NB4 (cell line): ENCODE measurements around the gene RER1.

Experiments used
- DNase-seq: peaks from one replicate; pipeline ENCODE4 v3.0.0; 2010; ENCODE audit warnings: low read depth
- H3K4me3 ChIP-seq: one replicate; pipeline ENCODE4 v1.5.1; 2011; ENCODE audit warnings: mild to moderate bottlenecking, low read depth, low read length, moderate library complexity
- MYC ChIP-seq: IDR thresholded peaks from 2 replicates; pipeline ENCODE4 v1.6.1; 2011; ENCODE audit warnings: low read depth, low read length
- POLR2A ChIP-seq: IDR thresholded peaks from 2 replicates; pipeline ENCODE4 v1.6.1; 2011; ENCODE audit warnings: mild to moderate bottlenecking; ENCODE audit not compliant: insufficient read length; ENCODE audit errors: extremely low read depth
- TF ChIP-seq, protein P1 (sequence below): IDR thresholded peaks from one replicate; pipeline ENCODE4 v1.5.1; 2012; ENCODE audit warnings: low read depth, low read length
- TF ChIP-seq, protein P2 (sequence below): IDR thresholded peaks from 2 replicates; pipeline ENCODE4 v1.6.1; 2011; ENCODE audit warnings: low read depth, low read length

RER1 gene, protein sequence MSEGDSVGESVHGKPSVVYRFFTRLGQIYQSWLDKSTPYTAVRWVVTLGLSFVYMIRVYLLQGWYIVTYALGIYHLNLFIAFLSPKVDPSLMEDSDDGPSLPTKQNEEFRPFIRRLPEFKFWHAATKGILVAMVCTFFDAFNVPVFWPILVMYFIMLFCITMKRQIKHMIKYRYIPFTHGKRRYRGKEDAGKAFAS

DNA sequence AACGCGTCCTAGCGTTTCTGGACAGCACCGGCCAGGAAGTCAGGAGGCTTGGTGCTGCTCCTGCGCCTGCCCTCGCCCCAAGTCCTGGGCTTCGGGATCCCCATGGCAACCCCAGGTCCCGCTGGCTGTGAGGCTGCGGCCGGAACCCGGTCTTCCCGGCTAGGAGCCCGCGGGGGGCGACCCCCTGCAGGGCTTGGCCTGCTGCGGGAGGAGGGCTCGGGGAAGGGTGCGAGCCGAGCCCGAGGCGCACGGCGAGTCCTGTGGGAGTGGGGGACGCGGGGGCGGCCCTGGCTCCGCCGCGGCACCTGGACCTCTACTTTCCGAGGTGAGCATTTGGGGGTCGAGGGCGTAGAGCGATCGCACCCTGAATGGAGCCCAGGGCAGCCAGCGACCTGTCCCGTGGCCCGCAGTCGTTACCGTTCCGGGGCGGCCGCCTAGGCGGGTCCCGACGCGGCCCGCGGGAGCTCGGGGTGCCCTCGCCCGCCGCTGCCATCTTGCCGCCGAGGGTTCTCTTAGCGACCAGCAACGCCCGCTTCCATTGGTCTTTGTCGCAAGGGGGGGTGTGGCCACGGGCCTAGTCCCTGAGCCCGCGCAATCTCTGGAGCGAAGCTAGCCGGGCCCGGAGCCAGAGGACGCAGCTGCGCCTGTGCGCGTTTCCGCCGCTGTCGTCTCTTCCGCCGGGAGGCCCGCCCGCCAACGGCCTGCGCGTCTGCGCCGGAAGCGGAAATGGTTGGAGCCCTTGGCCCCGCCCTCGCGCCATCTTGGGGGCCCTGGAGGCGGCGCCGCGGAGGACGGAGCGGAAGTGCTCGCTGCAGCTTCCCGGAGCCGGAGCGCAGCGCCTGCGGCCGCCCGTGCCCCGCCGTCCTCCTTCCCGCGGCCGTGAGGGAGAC is at the start of gene RER1, which contains the start of gene MORN1:
Gene RER1, plus strand, starts transcription at position 801 of the 890 bp plus-strand sequence. CDS start 3,950 bp downstream, outside the sequence.
Gene MORN1, minus strand, starts transcription at position 514 of the 890 bp plus-strand sequence. Its CDS starts 21 bp downstream, at position 493.
- peak within 1 kb of the TSS; percentile 75 for H3K4me3 ChIP-seq
- peak; percentile 98 for DNase-seq
- TF ChIP-seq, protein P1, sequence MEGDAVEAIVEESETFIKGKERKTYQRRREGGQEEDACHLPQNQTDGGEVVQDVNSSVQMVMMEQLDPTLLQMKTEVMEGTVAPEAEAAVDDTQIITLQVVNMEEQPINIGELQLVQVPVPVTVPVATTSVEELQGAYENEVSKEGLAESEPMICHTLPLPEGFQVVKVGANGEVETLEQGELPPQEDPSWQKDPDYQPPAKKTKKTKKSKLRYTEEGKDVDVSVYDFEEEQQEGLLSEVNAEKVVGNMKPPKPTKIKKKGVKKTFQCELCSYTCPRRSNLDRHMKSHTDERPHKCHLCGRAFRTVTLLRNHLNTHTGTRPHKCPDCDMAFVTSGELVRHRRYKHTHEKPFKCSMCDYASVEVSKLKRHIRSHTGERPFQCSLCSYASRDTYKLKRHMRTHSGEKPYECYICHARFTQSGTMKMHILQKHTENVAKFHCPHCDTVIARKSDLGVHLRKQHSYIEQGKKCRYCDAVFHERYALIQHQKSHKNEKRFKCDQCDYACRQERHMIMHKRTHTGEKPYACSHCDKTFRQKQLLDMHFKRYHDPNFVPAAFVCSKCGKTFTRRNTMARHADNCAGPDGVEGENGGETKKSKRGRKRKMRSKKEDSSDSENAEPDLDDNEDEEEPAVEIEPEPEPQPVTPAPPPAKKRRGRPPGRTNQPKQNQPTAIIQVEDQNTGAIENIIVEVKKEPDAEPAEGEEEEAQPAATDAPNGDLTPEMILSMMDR = no peak
- TF ChIP-seq, protein P2, sequence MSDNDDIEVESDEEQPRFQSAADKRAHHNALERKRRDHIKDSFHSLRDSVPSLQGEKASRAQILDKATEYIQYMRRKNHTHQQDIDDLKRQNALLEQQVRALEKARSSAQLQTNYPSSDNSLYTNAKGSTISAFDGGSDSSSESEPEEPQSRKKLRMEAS = no peak
- peak; percentile 69 for TF ChIP-seq POLR2A
- TF ChIP-seq MYC = no peak

DNA sequence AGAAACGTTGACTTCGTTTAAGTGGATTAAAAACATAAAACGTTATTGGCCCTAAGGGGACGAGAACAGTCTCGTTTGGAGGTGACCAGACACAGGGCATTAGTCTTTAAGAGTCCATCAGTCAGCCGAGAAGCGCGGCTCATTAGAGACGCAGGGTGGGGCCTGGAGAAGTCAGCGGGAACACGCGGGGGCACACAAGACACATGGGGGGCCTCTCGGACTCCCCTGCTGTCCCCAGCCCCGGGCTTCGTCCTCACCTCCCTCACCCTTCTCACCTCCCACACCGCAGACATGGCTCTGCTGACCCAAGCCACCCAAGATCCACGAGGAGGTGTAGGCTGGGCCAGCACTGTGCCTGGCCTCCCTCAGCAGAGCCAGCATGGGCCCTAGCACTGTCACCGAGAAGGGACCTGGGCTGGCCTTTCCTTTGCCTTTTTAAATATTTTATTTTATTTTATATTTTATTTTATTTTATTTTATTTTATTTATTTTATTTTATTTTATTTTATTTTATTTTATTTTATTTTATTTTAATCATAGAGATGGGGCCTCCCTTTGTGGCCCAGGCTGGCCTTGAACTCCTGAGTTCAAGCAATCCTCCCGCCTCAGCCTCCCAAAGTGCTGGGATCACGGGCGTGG is 49.1 kb upstream of the RER1 start:
- TF ChIP-seq, protein P2 = no peak
- TF ChIP-seq, protein P1 = no peak
- no peak for DNase-seq
- no peak overlapping the region for H3K4me3 ChIP-seq

DNA sequence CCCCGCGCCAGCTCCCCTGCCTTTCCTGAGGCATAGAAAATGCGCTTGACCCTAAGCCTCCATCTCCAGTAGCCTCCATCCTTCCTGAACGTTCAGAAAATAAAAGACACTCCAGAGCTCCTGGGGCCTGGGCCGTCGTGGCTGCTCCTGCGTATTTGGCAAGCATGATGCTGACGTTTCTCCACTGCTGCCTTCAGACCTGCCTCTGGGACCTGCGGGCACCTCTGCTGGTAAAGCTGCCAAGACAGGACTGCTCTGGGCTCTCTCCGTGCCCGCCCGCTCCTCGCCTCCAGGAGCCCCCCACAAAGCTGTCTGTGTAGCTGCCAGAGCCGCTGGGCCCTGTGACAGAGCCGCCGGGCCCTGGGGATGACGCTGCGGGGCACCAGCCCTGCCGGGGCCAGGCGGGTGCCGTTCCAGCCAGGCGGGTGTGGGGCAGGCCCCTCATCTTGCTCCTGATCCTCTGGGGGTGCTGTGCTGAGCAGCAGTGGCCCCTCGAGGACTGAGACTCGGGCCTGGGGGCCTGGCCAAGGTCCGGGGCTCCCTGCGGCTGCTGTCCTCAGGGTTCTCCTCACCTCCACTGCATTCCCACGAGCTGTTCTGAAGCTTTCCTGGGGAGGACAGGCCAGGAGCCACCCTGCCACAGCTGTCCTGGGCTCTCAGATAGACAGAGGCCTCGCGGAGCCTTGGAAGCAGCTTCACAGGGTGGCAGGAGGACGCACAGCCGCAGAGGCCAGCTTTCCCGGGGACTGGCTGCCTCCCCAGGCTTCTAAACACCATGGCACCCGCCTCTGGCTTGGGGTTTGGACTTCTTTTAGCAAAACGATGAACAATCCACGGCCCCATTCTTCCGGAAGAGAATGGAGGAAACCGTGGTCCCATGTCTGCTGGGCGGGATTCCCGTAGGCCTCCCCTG is 48.4 kb upstream of the RER1 start:
- no peak overlapping the region for H3K4me3 ChIP-seq
- TF ChIP-seq POLR2A (no peak), MYC (no peak)
- TF ChIP-seq, protein P1 = no peak
- TF ChIP-seq, protein P2 = no peak
- no peak for DNase-seq

DNA sequence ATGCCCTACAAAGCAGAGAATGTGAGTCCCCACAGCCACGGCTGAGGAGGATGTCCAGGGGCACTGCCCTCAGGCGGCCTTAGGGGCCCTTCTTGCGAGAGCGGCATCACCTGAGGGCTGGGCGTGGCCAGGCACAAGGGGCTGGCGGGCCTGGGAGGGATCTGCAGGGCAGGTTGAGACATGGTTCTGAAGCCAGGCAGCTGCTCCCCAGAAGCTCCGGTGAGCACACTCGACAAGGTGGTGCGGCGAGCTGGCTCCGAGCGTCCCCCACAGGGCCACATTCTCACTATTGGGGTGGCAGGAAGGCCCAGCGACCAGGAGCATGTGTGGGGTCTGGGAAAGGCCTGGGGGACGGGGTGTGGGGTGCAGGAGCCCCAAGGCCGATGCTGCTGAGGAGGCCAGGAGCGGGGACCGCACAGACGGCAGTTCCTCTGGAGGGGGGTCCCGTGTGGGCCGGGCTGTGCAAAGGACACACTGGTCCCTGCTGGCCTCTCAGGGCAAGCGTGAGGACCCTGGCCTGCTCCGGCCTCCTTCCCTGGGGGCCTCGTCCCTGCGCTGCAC is 47.4 kb upstream of the RER1 start:
- TF ChIP-seq POLR2A = no peak
- TF ChIP-seq, protein P2 = no peak
- TF ChIP-seq MYC = no peak
- TF ChIP-seq, protein P1 = no peak
- DNase-seq = no peak
- no peak overlapping the region for H3K4me3 ChIP-seq

DNA sequence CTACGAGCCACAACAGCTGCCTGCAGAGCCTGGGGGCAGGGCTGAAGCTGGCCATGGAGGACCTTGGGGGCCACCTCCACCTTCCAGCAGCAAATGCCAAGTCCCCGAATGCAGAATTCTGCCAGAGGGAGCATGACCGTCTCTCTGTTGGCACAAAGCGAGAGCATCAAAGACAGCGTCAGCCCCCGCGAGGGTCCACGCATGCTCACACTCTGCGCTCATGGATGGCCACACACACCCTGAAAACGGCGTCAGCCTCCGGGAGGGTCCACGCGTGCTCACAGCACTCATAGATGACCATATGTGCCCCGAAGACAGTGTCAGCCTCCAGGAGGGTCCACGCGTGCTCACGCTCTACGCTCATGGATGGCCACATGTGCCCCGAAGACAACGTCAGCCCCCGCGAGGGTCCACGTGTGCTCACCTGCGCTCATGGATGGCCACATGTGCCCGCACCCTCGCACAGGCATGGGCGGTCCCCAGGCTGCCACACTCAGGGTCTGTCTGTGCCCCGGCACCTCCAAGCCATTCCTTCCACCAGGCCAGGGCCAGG is 46.8 kb upstream of the RER1 start:
- no peak for DNase-seq
- TF ChIP-seq, protein P2 = no peak
- no peak for TF ChIP-seq MYC
- TF ChIP-seq POLR2A = no peak
- TF ChIP-seq, protein P1 = no peak
- H3K4me3 ChIP-seq = no peak overlapping the region
